Stimulated activated CD4-positive, alpha-beta T cell treated with anti-CD3 and anti-CD28 coated beads, Interleukin-1b, Interleukin-23, amount 100 ng/mL, for 48 hours (primary cell): ENCODE results near the gene TRIM17.
"Not testable (repeated sequence)": the region's sequence is repeated elsewhere in the genome, so short reads cannot be mapped to it uniquely, and the experiment has no call there.

Source experiments
- DNase-seq: peaks from one replicate; pipeline ENCODE4 v3.0.0-alpha.2; 2020

The TRIM17 gene

GRCh38 chr1:228446852-228447251 lies 30.2 kb upstream of the TRIM17 start:
- no peak for DNase-seq

- peak; percentile 34 for DNase-seq
Observed at GRCh38 chr1:228445843-228446650, 29.4 kb upstream of the TRIM17 start.

GRCh38 chr1:228445490-228445842 lies 28.8 kb upstream of the TRIM17 start:
- no peak for DNase-seq

- DNase-seq: no peak
Observed at GRCh38 chr1:228443395-228443794, 26.7 kb upstream of the TRIM17 start.

- DNase-seq: no peak
Observed at GRCh38 chr1:228440761-228441500, 24.3 kb upstream of the TRIM17 start.

GRCh38 chr1:228438266-228438665 lies 21.6 kb upstream of the TRIM17 start:
- DNase-seq: no peak

GRCh38 chr1:228437424-228437962 lies 20.8 kb upstream of the TRIM17 start:
- no peak for DNase-seq

- no peak for DNase-seq
Observed at GRCh38 chr1:228434689-228435088, 18.0 kb upstream of the TRIM17 start.

GRCh38 chr1:228433337-228434053 lies 16.8 kb upstream of the TRIM17 start:
- not testable (repeated sequence) for DNase-seq

GRCh38 chr1:228430243-228430642 lies 13.6 kb upstream of the TRIM17 start:
- DNase-seq: no peak

- DNase-seq: no peak
Observed at GRCh38 chr1:228429698-228430097, 13.0 kb upstream of the TRIM17 start.

- DNase-seq: no peak
Observed at GRCh38 chr1:228429007-228429406, 12.3 kb upstream of the TRIM17 start.

- no peak for DNase-seq
Observed at GRCh38 chr1:228428412-228428811, 11.8 kb upstream of the TRIM17 start.

GRCh38 chr1:228426518-228427175 lies 10.0 kb upstream of the TRIM17 start:
- no peak for DNase-seq

GRCh38 chr1:228424685-228425660 lies 8.3 kb upstream of the TRIM17 start:
- DNase-seq: no peak

GRCh38 chr1:228423404-228424053 lies 6.9 kb upstream of the TRIM17 start:
- no peak for DNase-seq

- DNase-seq: no peak
Observed at GRCh38 chr1:228420968-228421826, 4.5 kb upstream of the TRIM17 start.

- DNase-seq: no peak
Observed at GRCh38 chr1:228417483-228418203, 982 bp upstream of the TRIM17 start.

GRCh38 chr1:228417061-228417460 lies 400 bp upstream of the TRIM17 start:
- DNase-seq: no peak
